HT1080 (cell line): ENCODE data around the gene SLIT3. TPM values are rescaled to one million over a fixed set of nuclear protein-coding genes. Genes with fewer than 3 reads are reported as not detected.
A peak's percentile ranks its signal among the peaks of the same experiment; 100 is the strongest.

Experiments
- DNase-seq: peaks from one replicate; pipeline ENCODE4 v3.0.0-alpha.2; 2015; ENCODE audit warnings: low read depth
- total RNA-seq: library from RNA; depleted of rRNA; stranded (reverse); fragments of >200 nt; shearing (Covaris generic); gene quantifications from 2 replicates; pipeline ENCODE4 v1.2.3, GENCODE V29; 2014

SLIT3 gene
- total RNA-seq, 1 experiment from 2014 or later, result 0.08 TPM

GRCh38 chr5:169178274-169178673 is 122.7 kb downstream of the SLIT3 start:
- DNase-seq, result no peak

- DNase-seq, result no peak
Measured at GRCh38 chr5:169176709-169177694, 123.9 kb downstream of the SLIT3 start.

GRCh38 chr5:169175733-169176132 is 125.2 kb downstream of the SLIT3 start:
- no peak for DNase-seq

DNA sequence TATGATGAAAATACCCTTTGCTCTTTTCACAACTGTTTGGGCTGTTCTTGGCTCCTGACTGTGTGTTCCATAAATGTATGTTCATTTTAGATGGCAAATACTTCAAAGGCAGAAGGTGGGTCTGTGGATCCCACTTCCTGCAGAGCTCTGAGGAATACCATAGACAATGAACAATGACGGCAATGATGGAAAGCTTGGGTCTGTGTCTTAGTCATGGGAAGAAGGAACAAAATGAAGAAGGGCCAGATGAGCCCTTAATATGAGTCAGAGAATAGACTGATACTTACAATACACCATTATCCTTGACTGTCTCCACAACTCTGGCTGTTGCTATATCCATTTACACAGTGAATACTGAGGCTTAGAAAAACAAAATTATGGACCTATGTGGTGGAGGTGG is 126.0 kb downstream of the SLIT3 start:
- DNase-seq, result peak; percentile 95

GRCh38 chr5:169173372-169173771 is 127.6 kb downstream of the SLIT3 start:
- DNase-seq, result no peak

GRCh38 chr5:169171515-169171914 is 129.4 kb downstream of the SLIT3 start:
- no peak for DNase-seq

GRCh38 chr5:169169783-169170182 is 131.2 kb downstream of the SLIT3 start:
- DNase-seq, result peak; percentile 30

DNA sequence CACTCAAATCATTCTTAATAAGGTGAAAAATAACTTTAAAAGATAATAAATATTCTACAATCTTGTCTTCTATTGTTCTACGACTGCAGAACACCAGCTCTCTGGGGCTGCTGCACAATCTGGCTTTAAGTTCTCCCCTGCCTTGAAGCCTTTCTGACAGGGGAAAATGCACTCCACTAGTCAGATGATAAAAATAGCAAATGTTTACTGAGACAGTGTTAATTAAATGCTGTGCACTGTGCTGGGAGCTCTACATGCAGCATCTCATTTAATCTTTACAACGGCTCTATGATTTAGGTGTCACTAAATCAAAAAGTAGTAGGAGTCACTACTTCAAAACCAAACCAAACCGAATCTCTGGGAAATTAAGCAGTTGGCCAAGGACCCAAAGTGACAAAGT is 132.7 kb downstream of the SLIT3 start:
- DNase-seq, result no peak

GRCh38 chr5:169166078-169166477 is 134.9 kb downstream of the SLIT3 start:
- DNase-seq, result no peak

DNA sequence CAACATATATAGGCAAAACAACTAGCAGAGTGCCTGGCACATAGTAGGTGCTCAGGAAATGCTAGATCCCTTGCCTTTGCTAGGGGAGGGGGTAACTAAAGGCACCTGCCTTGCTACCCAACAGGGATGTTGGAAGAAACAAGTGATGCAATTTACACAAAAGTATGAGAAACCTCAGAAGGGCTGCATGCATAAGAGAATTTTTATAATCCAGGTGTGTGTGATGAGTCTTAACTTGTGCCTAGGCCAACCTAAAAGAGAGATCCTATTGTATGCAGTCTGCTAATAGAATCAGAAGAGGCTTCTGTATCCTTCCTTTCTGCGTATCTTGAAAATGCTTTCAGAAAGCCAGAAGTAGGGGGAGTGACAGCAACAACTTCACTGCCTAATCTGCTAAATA is 135.9 kb downstream of the SLIT3 start:
- DNase-seq, result no peak

- DNase-seq, result peak; percentile 94
Measured at GRCh38 chr5:169164481-169164925, 136.4 kb downstream of the SLIT3 start.

- peak; percentile 51 for DNase-seq
Measured at GRCh38 chr5:169162407-169162806, 138.5 kb downstream of the SLIT3 start.

DNA sequence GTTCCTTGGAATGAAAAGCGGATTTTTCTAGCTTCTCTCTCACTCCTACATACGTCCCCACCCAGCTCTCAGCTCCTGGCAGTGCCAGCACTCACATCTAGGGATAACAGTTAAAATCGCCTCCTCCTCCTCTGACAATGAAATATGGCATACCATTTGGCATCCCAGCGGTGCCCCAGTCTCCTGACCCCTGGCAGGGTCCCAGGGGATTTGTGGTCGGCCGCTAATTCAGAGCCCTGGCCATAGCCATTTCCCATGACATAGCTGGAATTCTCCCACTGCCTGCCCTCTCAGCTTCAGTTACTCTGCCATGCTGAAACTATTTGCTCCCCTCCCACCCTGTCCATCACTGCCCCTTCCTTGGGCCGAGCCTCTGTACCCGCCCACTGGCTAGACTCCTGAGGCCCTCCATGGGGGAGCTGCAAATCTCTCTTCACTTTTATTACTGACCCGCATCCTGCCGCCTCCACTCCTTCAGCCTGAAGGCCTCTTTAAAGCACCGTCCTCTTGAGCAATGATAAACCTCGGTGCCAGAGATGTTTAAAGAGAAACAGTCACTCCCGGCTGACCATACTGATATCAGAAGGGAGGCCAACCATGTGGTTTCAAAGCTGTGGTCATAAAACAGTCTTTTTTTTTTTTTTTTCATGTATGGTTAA is 139.8 kb downstream of the SLIT3 start:
- DNase-seq, result peak; percentile 92

GRCh38 chr5:169160405-169160901 is 140.5 kb downstream of the SLIT3 start:
- peak; percentile 19 for DNase-seq

DNA sequence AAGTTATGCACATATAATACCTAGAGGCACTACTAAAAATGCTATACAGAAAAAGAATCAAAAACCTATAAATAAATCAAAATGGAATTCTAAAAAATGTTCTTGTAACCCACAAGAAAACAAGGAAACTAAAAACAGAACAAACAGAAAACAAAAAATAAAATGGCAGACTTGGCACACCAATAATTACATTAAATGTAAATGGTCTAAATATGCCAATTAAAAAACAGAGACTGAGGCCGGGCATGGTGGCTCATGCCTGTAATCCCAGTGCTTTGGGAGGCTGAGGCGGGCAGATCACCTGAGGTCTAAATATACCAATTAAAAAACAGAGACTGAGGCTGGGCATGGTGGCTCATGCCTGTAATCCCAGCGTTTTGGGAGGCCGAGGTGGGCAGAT is 142.2 kb downstream of the SLIT3 start:
- no peak for DNase-seq

- DNase-seq, result no peak
Measured at GRCh38 chr5:169157064-169157463, 143.9 kb downstream of the SLIT3 start.

- no peak for DNase-seq
Measured at GRCh38 chr5:169154679-169155078, 146.3 kb downstream of the SLIT3 start.

GRCh38 chr5:169153405-169153804 is 147.5 kb downstream of the SLIT3 start:
- no peak for DNase-seq

DNA sequence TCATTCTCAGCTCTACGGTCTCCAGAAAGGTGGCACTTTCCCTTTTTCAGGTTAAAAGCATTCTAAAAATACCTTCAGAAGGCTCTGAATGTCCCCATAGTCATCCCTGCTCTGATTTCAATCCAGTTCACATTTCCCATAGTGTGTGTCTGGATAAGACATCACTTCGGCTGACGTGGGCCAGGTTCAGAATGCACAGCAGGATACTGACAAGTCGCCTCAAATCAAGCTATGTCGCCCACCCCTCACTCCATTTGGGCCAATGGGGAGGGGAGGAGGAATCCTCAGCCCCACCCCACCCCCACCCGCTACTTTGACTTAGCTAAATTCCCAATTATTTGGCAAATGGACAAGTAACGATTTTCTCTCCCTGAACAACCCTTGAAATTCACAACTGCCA is 148.0 kb downstream of the SLIT3 start:
- no peak for DNase-seq

GRCh38 chr5:169152453-169152852 is 148.5 kb downstream of the SLIT3 start:
- DNase-seq, result no peak

DNA sequence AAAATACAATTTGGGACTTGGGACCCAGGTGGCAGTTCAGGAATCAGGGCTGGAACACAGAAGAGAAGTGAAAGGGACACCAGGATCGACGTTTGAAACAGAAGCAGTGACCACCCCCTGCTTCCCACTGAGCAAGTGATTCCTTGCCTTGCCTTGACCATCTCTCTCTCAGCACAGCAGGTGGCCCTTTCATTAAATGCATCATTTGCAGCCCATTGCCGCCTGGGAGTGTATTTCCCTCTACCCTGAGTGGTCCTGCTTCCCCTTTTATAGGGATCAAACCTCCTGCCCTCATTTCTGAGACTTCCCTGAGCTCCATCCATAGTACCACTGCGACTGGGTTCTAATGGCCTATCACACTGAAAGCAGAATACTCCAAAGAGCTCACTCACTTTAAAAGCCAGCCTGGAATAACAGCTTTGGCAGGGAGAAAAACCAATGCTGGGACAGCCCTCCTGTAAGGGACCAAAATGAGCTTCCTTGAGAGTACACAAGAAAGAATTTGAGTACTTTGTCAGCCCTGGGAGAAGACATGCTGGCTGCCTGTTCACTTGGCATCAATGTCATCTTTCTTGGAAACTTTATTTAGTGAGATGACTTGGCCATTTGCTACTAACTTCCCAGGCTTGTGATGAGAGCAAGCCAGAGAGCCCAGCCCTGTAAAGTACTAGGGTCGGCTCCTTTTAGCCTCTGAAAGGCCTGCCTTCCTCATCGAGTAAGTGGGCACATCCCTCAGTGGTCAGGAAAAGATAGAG is 149.7 kb downstream of the SLIT3 start:
- no peak for DNase-seq

GRCh38 chr5:169150108-169150507 is 150.8 kb downstream of the SLIT3 start:
- DNase-seq, result no peak
